Kidney tubule cell (primary cell): ENCODE data around the gene STPG1.

Source experiments
- DNase-seq: peaks from one replicate; pipeline ENCODE4 v3.0.0-alpha.2; 2018; ENCODE audit warnings: low spot score

The STPG1 gene

GRCh38 chr1:24317956-24318614, 95.5 kb downstream of the STPG1 start:
- peak; percentile 30 for DNase-seq

- peak; percentile 79 for DNase-seq
Observed at GRCh38 chr1:24317081-24317480, 96.5 kb downstream of the STPG1 start.

DNA sequence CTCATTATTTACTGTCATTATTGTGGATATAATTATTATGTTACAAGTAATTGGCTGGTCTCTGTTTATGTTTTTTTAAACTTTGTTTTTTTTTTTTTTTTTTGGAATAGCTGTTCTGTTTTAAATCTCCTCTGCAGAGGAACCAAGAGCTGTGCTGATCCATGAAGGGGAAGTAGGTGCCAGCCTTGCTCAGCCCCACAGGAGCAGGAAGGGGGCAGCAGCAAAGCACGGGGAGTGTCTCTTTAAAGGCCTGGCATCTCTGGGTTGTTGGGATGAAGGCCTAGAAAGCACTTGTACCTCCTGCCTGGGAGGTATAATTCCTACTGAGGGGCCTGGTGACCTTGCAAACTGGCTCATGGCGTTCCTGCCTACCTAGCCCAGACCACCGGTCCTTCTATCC, 96.9 kb downstream of the STPG1 start:
- no peak for DNase-seq

- DNase-seq, result peak; percentile 71
Observed at GRCh38 chr1:24315391-24315790, 98.2 kb downstream of the STPG1 start.

DNA sequence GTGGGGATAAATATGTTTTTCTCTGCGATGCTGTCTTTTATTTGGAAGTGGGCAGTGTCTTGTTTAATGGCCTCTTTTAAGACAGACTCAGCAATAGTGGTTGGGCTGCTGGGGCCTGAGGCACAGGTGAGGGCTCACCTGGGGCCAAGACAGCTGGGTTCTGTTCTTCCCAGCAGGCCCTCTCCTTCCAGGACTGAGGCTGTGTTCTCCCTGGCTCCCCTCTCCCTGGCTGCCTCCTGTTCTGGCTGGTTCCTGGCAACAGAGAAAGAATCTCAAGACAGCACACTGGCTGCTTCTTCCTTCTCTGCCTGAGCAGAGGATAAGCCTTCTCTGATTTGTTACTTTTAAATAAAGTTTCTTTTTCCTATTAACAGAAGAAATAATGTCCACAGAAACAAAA, 101.8 kb downstream of the STPG1 start:
- DNase-seq, result no peak

GRCh38 chr1:24311234-24311633, 102.3 kb downstream of the STPG1 start:
- DNase-seq, result no peak

DNA sequence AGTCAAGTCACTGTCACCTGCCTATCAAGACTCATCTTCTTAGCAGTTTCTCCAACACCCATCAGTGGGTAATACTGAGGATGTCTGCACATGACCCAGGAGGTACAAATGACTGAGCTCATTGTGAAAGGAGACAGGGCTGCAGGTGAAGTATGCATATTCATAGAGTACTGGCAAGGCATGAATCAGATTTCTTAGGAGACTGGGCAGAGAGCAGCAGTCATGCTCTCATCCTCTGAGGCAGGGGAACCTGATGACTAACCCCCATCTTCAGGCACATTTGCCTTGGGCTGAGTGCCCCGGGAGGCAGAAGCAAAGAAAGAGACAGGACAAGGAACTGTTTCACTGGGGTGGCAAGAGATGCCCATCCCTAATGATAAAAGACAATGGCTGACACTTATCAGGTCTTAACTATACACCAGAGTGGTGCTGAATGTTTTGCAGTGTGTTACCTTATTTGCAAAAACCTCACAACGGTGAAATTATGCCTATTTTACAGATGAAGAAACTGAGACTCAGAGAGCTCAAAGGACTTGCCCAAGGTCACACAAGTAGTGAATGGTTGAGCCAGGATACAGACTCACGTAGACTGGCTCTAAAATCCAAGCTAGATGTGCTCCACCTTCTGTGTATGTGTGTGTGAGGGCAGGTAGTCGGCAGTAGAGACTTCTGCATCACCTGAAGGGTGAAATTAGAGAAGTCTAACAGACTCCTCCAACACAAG, 103.7 kb downstream of the STPG1 start:
- DNase-seq, result peak; percentile 95

GRCh38 chr1:24308365-24309015, 105.1 kb downstream of the STPG1 start:
- no peak for DNase-seq
